Measurements from ENCODE around the gene ROR1. TPM values are rescaled to one million over a fixed set of nuclear protein-coding genes. Genes with fewer than 3 reads are reported as not detected.

ROR1 gene
- total RNA-seq, 1 experiment from 2014 or later, result 33.8 TPM

DNA sequence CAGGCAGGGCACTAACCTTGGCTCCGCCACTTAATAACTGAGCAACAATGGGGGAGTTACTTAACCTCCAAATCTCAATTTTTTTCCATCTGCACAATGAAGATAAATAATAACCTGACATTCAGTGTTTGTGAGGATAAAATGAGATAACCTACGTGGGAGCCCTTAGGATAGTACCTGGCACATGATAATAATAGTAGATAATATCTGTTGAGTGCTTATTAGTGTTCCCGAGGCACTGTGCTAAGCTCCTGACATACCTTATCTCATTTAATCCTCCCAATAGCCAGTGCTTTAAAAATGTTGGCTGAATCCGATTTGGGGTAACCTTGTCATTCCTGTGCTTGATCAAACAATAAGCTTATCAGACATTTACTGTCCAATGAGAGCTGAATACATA lies 300.9 kb downstream of the ROR1 start:
- intact Hi-C loops (cut with micrococcal nuclease; ENCODE audit: unreplicated experiment), result no loop called here
- BruUV-seq (replicated peaks), result no TSS peak
- H3K4me3 Mint-ChIP-seq (ENCODE audit: low read depth, unreplicated experiment), result no peak overlapping the region
- no peaks in the 10 kb centered on the region for H3K36me3 Mint-ChIP-seq (ENCODE audit: insufficient read depth, unreplicated experiment)
- peaks cover 16% of the 10 kb centered on the region for H3K4me1 Mint-ChIP-seq (ENCODE audit: low read depth, unreplicated experiment)
- H3K27ac Mint-ChIP-seq (ENCODE audit: unreplicated experiment), result no peak overlapping the region
- no peaks in the 10 kb centered on the region for H3K27me3 Mint-ChIP-seq (ENCODE audit: unreplicated experiment)
- DNase-seq, result no peak
- no peaks in the 10 kb centered on the region for H3K9me3 Mint-ChIP-seq (ENCODE audit: low read depth, unreplicated experiment)
- CTCF ChIA-PET, result no interaction called here
- no peak for TF ChIP-seq CTCF (IDR thresholded peaks at IDR 0.05; ENCODE audit: unreplicated experiment)

- no TSS peak for BruUV-seq (replicated peaks)
- Mint-ChIP-seq H3K27ac (ENCODE audit: unreplicated experiment) (no peak overlapping the region), H3K4me3 (ENCODE audit: low read depth, unreplicated experiment) (no peak overlapping the region), H3K4me1 (ENCODE audit: low read depth, unreplicated experiment) (peaks cover 9% of the 10 kb centered on the region), H3K9me3 (ENCODE audit: low read depth, unreplicated experiment) (no peaks in the 10 kb centered on the region), H3K27me3 (ENCODE audit: unreplicated experiment) (no peaks in the 10 kb centered on the region), H3K36me3 (ENCODE audit: insufficient read depth, unreplicated experiment) (no peaks in the 10 kb centered on the region)
- CTCF ChIA-PET, result no interaction called here
- no peak for TF ChIP-seq CTCF (IDR thresholded peaks at IDR 0.05; ENCODE audit: unreplicated experiment)
- DNase-seq, result no peak
- intact Hi-C loops (cut with micrococcal nuclease; ENCODE audit: unreplicated experiment), result no loop called here
Measured at GRCh38 chr1:64077281-64077940, 303.6 kb downstream of the ROR1 start.

GRCh38 chr1:64080941-64081562 lies 307.2 kb downstream of the ROR1 start:
- Mint-ChIP-seq H3K36me3 (ENCODE audit: insufficient read depth, unreplicated experiment) (no peaks in the 10 kb centered on the region), H3K4me1 (ENCODE audit: low read depth, unreplicated experiment) (no peaks in the 10 kb centered on the region), H3K9me3 (ENCODE audit: low read depth, unreplicated experiment) (no peaks in the 10 kb centered on the region), H3K27me3 (ENCODE audit: unreplicated experiment) (no peaks in the 10 kb centered on the region), H3K27ac (ENCODE audit: unreplicated experiment) (no peak overlapping the region), H3K4me3 (ENCODE audit: low read depth, unreplicated experiment) (no peak overlapping the region)
- TF ChIP-seq CTCF (IDR thresholded peaks at IDR 0.05; ENCODE audit: unreplicated experiment), result no peak
- no peak for DNase-seq
- no TSS peak for BruUV-seq (replicated peaks)
- CTCF ChIA-PET, result no interaction called here
- intact Hi-C loops (cut with micrococcal nuclease; ENCODE audit: unreplicated experiment), result no loop called here

GRCh38 chr1:64082459-64082858 lies 308.6 kb downstream of the ROR1 start:
- no peaks in the 10 kb centered on the region for H3K4me1 Mint-ChIP-seq (ENCODE audit: low read depth, unreplicated experiment)
- H3K36me3 Mint-ChIP-seq (ENCODE audit: insufficient read depth, unreplicated experiment), result no peaks in the 10 kb centered on the region
- H3K4me3 Mint-ChIP-seq (ENCODE audit: low read depth, unreplicated experiment), result no peak overlapping the region
- H3K27ac Mint-ChIP-seq (ENCODE audit: unreplicated experiment), result no peak overlapping the region
- CTCF ChIA-PET, result no interaction called here
- TF ChIP-seq CTCF (IDR thresholded peaks at IDR 0.05; ENCODE audit: unreplicated experiment), result no peak
- no TSS peak for BruUV-seq (replicated peaks)
- no peak for DNase-seq
- H3K27me3 Mint-ChIP-seq (ENCODE audit: unreplicated experiment), result no peaks in the 10 kb centered on the region
- no peaks in the 10 kb centered on the region for H3K9me3 Mint-ChIP-seq (ENCODE audit: low read depth, unreplicated experiment)
- intact Hi-C loops (cut with micrococcal nuclease; ENCODE audit: unreplicated experiment), result no loop called here

Data from Calu3 (cell line).